HepG2 (cell line): ENCODE measurements around the gene NCKIPSD. TPM values are rescaled to one million over a fixed set of nuclear protein-coding genes. Genes with fewer than 3 reads are reported as not detected.

Experiments
- ARID2 ChIP-seq: sonication (generic); formaldehyde crosslinking; IDR thresholded peaks from 2 replicates; pipeline ENCODE4 v1.8.1; 2022; ENCODE audit warnings: mild to moderate bottlenecking, missing genetic modification reagents, borderline replicate concordance
- BRD4 ChIP-seq: sonication (generic); formaldehyde crosslinking; IDR thresholded peaks from 2 replicates; pipeline ENCODE4 v1.4.0; 2020; ENCODE audit warnings: missing genetic modification reagents
- CAMTA2 ChIP-seq: sonication (generic); formaldehyde crosslinking; IDR thresholded peaks from 2 replicates; pipeline ENCODE4 v1.4.0; 2020; ENCODE audit warnings: mild to moderate bottlenecking, missing genetic modification reagents, borderline replicate concordance
- CEBPG ChIP-seq: IDR thresholded peaks from 2 replicates; pipeline ENCODE4 v1.6.1; 2016
- FOXK2 ChIP-seq: fragments of 450-650 bp; IDR thresholded peaks from 2 replicates; pipeline ENCODE4 v1.6.1; 2016
- HMG20B ChIP-seq: conservative IDR thresholded peaks from 2 replicates; pipeline ENCODE4 v1.6.1; 2016; ENCODE audit warnings: missing genetic modification reagents, missing compliant biosample characterization
- HNF4A ChIP-seq: sonication (generic); formaldehyde crosslinking; IDR thresholded peaks from 2 replicates; pipeline ENCODE4 v1.4.0; 2020; ENCODE audit warnings: missing genetic modification reagents
- KDM3A ChIP-seq: IDR thresholded peaks from 2 replicates; pipeline ENCODE4 v1.6.1; 2018; ENCODE audit warnings: low read depth, missing compliant biosample characterization
- KLF13 ChIP-seq: sonication (generic); formaldehyde crosslinking; IDR thresholded peaks from 2 replicates; pipeline ENCODE4 v1.4.0; 2020; ENCODE audit warnings: mild to moderate bottlenecking, missing genetic modification reagents
- MTA3 ChIP-seq: sonication (generic); formaldehyde crosslinking; IDR thresholded peaks from 2 replicates; pipeline ENCODE4 v1.4.0; 2020; ENCODE audit warnings: missing genetic modification reagents
- NR3C1 ChIP-seq: sonication (generic); formaldehyde crosslinking; IDR thresholded peaks from 2 replicates; pipeline ENCODE4 v1.4.0; 2020; ENCODE audit warnings: missing genetic modification reagents
- PAWR ChIP-seq: sonication (generic); formaldehyde crosslinking; IDR thresholded peaks from 2 replicates; pipeline ENCODE4 v1.4.0; 2020; ENCODE audit warnings: missing genetic modification reagents, mild to moderate bottlenecking, borderline replicate concordance
- PCBP2 ChIP-seq: fragments of 200-400 bp; formaldehyde crosslinking; optimal IDR thresholded peaks from 2 replicates; pipeline ENCODE3; 2018; ENCODE audit warnings: low read length, low read depth; ENCODE audit not compliant: poor library complexity, severe bottlenecking
- POLR2AphosphoS2 ChIP-seq: IDR thresholded peaks from 2 replicates; pipeline ENCODE4 v1.6.1; 2011; ENCODE audit warnings: low read depth, low read length, improper control_type of control experiment
- SOX6 ChIP-seq, 2 experiments: fragments of 450-650 bp in 1 of 2; sonication (generic) in 1 of 2; formaldehyde crosslinking in 1 of 2; IDR thresholded peaks; 2 replicates each; pipeline versions ENCODE4 v1.4.0 to v1.6.1; 2017 to 2020; ENCODE audit warnings: antibody characterized with exemption in 1 of 2, mild to moderate bottlenecking in 1 of 2, missing genetic modification reagents in 1 of 2
- ZC3H13 ChIP-seq: sonication (generic); formaldehyde crosslinking; IDR thresholded peaks from 2 replicates; pipeline ENCODE4 v1.8.1; 2023; ENCODE audit warnings: mild to moderate bottlenecking, missing genetic modification reagents, moderate library complexity
- ZIK1 ChIP-seq: sonication (generic); formaldehyde crosslinking; IDR thresholded peaks from 2 replicates; pipeline ENCODE4 v1.5.0; 2020; ENCODE audit warnings: mild to moderate bottlenecking, low read depth, missing genetic modification reagents, borderline replicate concordance
- ZNF501 ChIP-seq: sonication (generic); formaldehyde crosslinking; IDR thresholded peaks from 2 replicates; pipeline ENCODE4 v1.5.1; 2020; ENCODE audit warnings: mild to moderate bottlenecking, moderate library complexity, missing genetic modification reagents
- ZNF773 ChIP-seq: sonication (generic); formaldehyde crosslinking; IDR thresholded peaks from 2 replicates; pipeline ENCODE4 v1.4.0; 2020; ENCODE audit warnings: missing genetic modification reagents, borderline replicate concordance
- ZNF839 ChIP-seq: sonication (generic); formaldehyde crosslinking; IDR thresholded peaks from 2 replicates; pipeline ENCODE4 v1.4.0; 2020; ENCODE audit warnings: missing genetic modification reagents, mild to moderate bottlenecking, borderline replicate concordance
- polyA plus RNA-seq, 8 experiments: library from polyadenylated mRNA; depleted of rRNA in 3 of 8; stranded (reverse) in 7 of 8; unstranded in 1 of 8; fragments of >200 nt; fragmentation: Illumina TruSeq in 4 of 8; extraction: Trizol in 4 of 8; gene quantifications; 2 replicates each; pipeline versions ENCODE4 v1.2.1 to v1.2.3, GENCODE V29; 2011 to 2016; ENCODE audit warnings: low read depth in 4 of 8, missing spikeins in 1 of 8, mixed read lengths in 1 of 8; ENCODE audit not compliant: insufficient read depth in 1 of 8
- total RNA-seq, 5 experiments: library from RNA; depleted of rRNA; stranded (reverse); fragments of >200 nt; fragmentation: Illumina TruSeq; extraction: Trizol; gene quantifications; 2 replicates each; pipeline ENCODE4 v1.2.3, GENCODE V29; 2016; ENCODE audit warnings: low read depth in 1 of 5
- TF ChIP-seq, protein P1 (sequence below): sonication (generic); formaldehyde crosslinking; IDR thresholded peaks from 2 replicates; pipeline ENCODE4 v1.4.0; 2020; ENCODE audit warnings: missing genetic modification reagents; ENCODE audit errors: not compliant biosample characterization
- TF ChIP-seq, protein P2 (sequence below): IDR thresholded peaks from 2 replicates; pipeline ENCODE4 v1.6.1; 2016; ENCODE audit warnings: control low read depth
- TF ChIP-seq, protein P3 (sequence below): sonication (generic); formaldehyde crosslinking; IDR thresholded peaks from 2 replicates; pipeline ENCODE4 v1.4.0; 2020; ENCODE audit warnings: missing genetic modification reagents
- TF ChIP-seq, protein P4 (sequence below): sonication (generic); formaldehyde crosslinking; IDR thresholded peaks from 2 replicates; pipeline ENCODE4 v1.4.0; 2020; ENCODE audit warnings: mild to moderate bottlenecking, missing genetic modification reagents

The NCKIPSD gene
- total and polyA plus RNA-seq, 2 of the 13 experiments (the other 11 are each of a cell fraction or from before 2014, with no cell fraction given): 13.5 to 35.2 TPM

DNA sequence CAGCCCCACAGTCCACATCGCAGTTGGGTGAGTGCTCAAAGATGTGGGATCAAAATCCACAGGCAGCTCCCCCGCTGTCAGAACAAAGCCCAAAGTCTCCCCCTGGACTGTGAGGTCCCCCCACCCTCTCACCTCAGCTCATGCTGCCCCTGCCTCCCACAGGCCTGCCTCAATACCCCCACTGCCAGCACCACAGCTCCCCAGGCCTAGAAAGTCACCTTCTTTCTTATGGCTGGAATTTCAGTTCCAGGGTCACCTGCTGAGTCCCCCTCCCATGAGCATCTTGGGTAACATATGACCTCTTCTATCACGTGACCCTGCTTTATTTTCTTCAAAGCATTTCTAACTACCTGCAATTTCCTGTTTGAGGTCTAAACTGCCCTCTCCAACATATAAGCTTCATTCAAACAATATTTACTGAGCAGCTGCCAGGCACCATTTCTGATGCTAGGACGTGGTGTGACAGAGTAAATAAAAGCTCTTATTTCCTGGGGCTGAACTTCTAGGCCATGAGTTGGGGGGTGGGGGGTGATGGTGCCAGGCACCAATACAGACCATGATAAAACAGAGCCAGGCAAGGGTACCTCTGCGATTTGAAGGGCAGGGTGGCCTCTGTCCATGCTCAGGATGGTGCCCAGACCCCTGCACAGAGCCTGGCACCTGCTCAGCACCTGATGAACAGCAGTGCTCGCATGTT lies 61.7 kb downstream of the NCKIPSD start (continued):
- TF ChIP-seq, protein P1, sequence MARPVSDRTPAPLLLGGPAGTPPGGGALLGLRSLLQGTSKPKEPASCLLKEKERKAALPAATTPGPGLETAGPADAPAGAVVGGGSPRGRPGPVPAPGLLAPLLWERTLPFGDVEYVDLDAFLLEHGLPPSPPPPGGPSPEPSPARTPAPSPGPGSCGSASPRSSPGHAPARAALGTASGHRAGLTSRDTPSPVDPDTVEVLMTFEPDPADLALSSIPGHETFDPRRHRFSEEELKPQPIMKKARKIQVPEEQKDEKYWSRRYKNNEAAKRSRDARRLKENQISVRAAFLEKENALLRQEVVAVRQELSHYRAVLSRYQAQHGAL: no peak
- no peak for TF ChIP-seq POLR2AphosphoS2
- TF ChIP-seq MTA3 (CRISPR knock-in tag): no peak
- TF ChIP-seq ZNF773 (CRISPR knock-in tag): no peak
- TF ChIP-seq KDM3A: peak; percentile 19; the same call in 1 of the 2 replicates
- TF ChIP-seq HMG20B (CRISPR knock-in tag): no peak
- TF ChIP-seq, protein P2, sequence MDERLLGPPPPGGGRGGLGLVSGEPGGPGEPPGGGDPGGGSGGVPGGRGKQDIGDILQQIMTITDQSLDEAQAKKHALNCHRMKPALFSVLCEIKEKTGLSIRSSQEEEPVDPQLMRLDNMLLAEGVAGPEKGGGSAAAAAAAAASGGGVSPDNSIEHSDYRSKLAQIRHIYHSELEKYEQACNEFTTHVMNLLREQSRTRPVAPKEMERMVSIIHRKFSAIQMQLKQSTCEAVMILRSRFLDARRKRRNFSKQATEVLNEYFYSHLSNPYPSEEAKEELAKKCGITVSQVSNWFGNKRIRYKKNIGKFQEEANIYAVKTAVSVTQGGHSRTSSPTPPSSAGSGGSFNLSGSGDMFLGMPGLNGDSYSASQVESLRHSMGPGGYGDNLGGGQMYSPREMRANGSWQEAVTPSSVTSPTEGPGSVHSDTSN (CRISPR knock-in tag): no peak
- no peak for TF ChIP-seq ARID2 (CRISPR knock-in tag)
- TF ChIP-seq ZC3H13 (CRISPR knock-in tag): no peak
- no peak for TF ChIP-seq ZNF839 (CRISPR knock-in tag)
- TF ChIP-seq, protein P3, sequence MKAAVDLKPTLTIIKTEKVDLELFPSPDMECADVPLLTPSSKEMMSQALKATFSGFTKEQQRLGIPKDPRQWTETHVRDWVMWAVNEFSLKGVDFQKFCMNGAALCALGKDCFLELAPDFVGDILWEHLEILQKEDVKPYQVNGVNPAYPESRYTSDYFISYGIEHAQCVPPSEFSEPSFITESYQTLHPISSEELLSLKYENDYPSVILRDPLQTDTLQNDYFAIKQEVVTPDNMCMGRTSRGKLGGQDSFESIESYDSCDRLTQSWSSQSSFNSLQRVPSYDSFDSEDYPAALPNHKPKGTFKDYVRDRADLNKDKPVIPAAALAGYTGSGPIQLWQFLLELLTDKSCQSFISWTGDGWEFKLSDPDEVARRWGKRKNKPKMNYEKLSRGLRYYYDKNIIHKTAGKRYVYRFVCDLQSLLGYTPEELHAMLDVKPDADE (CRISPR knock-in tag): no peak
- TF ChIP-seq CEBPG (CRISPR knock-in tag): peak; percentile 76
- TF ChIP-seq, protein P4, sequence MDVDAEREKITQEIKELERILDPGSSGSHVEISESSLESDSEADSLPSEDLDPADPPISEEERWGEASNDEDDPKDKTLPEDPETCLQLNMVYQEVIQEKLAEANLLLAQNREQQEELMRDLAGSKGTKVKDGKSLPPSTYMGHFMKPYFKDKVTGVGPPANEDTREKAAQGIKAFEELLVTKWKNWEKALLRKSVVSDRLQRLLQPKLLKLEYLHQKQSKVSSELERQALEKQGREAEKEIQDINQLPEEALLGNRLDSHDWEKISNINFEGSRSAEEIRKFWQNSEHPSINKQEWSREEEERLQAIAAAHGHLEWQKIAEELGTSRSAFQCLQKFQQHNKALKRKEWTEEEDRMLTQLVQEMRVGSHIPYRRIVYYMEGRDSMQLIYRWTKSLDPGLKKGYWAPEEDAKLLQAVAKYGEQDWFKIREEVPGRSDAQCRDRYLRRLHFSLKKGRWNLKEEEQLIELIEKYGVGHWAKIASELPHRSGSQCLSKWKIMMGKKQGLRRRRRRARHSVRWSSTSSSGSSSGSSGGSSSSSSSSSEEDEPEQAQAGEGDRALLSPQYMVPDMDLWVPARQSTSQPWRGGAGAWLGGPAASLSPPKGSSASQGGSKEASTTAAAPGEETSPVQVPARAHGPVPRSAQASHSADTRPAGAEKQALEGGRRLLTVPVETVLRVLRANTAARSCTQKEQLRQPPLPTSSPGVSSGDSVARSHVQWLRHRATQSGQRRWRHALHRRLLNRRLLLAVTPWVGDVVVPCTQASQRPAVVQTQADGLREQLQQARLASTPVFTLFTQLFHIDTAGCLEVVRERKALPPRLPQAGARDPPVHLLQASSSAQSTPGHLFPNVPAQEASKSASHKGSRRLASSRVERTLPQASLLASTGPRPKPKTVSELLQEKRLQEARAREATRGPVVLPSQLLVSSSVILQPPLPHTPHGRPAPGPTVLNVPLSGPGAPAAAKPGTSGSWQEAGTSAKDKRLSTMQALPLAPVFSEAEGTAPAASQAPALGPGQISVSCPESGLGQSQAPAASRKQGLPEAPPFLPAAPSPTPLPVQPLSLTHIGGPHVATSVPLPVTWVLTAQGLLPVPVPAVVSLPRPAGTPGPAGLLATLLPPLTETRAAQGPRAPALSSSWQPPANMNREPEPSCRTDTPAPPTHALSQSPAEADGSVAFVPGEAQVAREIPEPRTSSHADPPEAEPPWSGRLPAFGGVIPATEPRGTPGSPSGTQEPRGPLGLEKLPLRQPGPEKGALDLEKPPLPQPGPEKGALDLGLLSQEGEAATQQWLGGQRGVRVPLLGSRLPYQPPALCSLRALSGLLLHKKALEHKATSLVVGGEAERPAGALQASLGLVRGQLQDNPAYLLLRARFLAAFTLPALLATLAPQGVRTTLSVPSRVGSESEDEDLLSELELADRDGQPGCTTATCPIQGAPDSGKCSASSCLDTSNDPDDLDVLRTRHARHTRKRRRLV: no peak
- no peak for TF ChIP-seq ZNF501 (CRISPR knock-in tag)
- TF ChIP-seq PCBP2: no peak
- TF ChIP-seq CAMTA2 (CRISPR knock-in tag): no peak
- TF ChIP-seq ZIK1 (CRISPR knock-in tag): no peak
- TF ChIP-seq FOXK2: no peak
- no peak for TF ChIP-seq KLF13 (CRISPR knock-in tag)
- no peak for TF ChIP-seq NR3C1
- TF ChIP-seq PAWR (CRISPR knock-in tag): no peak
- TF ChIP-seq BRD4 (CRISPR knock-in tag): no peak
- no peak for TF ChIP-seq HNF4A (CRISPR knock-in tag)
- TF ChIP-seq SOX6 (IDR thresholded peaks at IDR 0.05): no peak
- peak; percentile 86 for TF ChIP-seq SOX6 (CRISPR knock-in tag; IDR thresholded peaks at IDR 0.05)
